Thyroid gland (tissue), 4 donors: ENCODE measurements around the gene IL17RD. TPM values are rescaled to one million over a fixed set of nuclear protein-coding genes. Genes with fewer than 3 reads are reported as not detected.
A peak's percentile ranks its signal among the peaks of the same experiment; 100 is the strongest.

Source experiments
- DNase-seq, 2 donors: peaks; one replicate each; pipeline ENCODE4 v3.0.0-alpha.2; 2019
- H3K27ac ChIP-seq, 3 donors: fragments of 200-600 bp; sonication (generic); 1 replicate in 2 of 3; 2 replicates in 1 of 3; pipeline ENCODE4 v1.5.1; 2016 to 2019; ENCODE audit warnings: mild to moderate bottlenecking in 1 of 3, moderate library complexity in 1 of 3
- H3K27me3 ChIP-seq: fragments of 200-600 bp; sonication (generic); one replicate; pipeline ENCODE4 v1.5.1; 2019
- H3K36me3 ChIP-seq, 2 donors: fragments of 200-600 bp; sonication (generic); one replicate each; pipeline ENCODE4 v1.5.1; 2016 to 2019
- H3K4me1 ChIP-seq, 2 donors: fragments of 200-600 bp; sonication (generic); one replicate each; pipeline ENCODE4 v1.5.1; 2017 to 2019
- H3K4me3 ChIP-seq, 3 donors: fragments of 200-600 bp; sonication (generic); replicated peaks in 1 of 3; 1 replicate in 2 of 3; 2 replicates in 1 of 3; pipeline ENCODE4 v1.5.1; 2016; ENCODE audit warnings: mild to moderate bottlenecking in 1 of 3
- H3K9me3 ChIP-seq: fragments of 200-600 bp; sonication (generic); one replicate; pipeline ENCODE4 v1.5.1; 2017
- POLR2A ChIP-seq, 2 donors: fragments of 450-650 bp; IDR thresholded peaks; one replicate each; pipeline ENCODE4 v1.6.1; 2017; ENCODE audit warnings: antibody characterized with exemption in 2 of 2, mild to moderate bottlenecking in 2 of 2, moderate library complexity in 1 of 2
- WGBS, 2 donors: methylation state at CpG; one replicate each; pipeline ENCODE4 v1.1.5; 2017; 5-methylcytosine and 5-hydroxymethylcytosine counted together
- intact Hi-C: fragments of 100-400 bp; cut with DNase I; formaldehyde crosslinking; loops from one replicate; pipeline ENCODE4 v1.15.1; 2023
- total RNA-seq, 4 donors: library from RNA; depleted of rRNA; stranded (reverse); fragments of >200 nt; gene quantifications; one replicate each; pipeline ENCODE4 v1.2.3, GENCODE V29; 2016
- TF ChIP-seq, protein P1 (sequence below), 6 experiments: fragments of 200-600 bp in 3 of 6; fragments of 450-650 bp in 3 of 6; sonication (generic) in 3 of 6; IDR thresholded peaks; one replicate each; pipeline ENCODE4 v1.5.1; 2016 to 2019; ENCODE audit warnings: antibody characterized with exemption in 6 of 6, mild to moderate bottlenecking in 2 of 6, inconsistent platforms in 1 of 6, moderate library complexity in 1 of 6

The IL17RD gene
- 1 to 10 TPM in 3 of 4 donors, under 1 TPM in 1; 0.59 to 2.6 (median 1.4) TPM for total RNA-seq

- no peaks in the 10 kb centered on the region for H3K36me3 ChIP-seq
Observed at GRCh38 chr3:57164657-57165573, at the start of gene IL17RD. Gene IL17RD (minus strand): TSS chr3:57165353. CDS start chr3:57165286, 67 bp downstream.

DNA sequence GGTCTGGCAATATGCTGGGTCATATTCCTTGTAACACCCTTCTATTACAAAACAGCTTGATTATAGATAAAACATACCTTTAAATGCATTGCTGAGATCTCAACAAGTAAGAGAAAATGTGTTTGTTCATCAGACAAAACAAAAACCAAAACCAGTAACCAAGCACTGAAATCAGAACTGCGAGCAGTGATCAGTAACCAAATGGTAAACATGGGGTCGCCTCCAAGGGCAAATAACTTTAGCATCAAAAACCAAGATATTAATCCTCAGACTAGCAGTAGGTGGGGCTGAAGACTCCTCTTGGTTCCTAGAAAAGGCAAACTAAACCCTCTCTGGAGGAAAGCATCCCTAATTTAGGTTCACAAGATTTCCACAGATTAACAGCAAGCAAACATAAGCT, 41.3 kb upstream of the IL17RD start:
- Histone ChIP-seq H3K27ac (no peak overlapping the region), H3K36me3 (no peaks in the 10 kb centered on the region), H3K27me3 (no peaks in the 10 kb centered on the region), H3K9me3 (no peaks in the 10 kb centered on the region), H3K4me3 (no peak overlapping the region), H3K4me1 (no peaks in the 10 kb centered on the region)
- 90 to 96% methylated on average over 2 of the region's 2 CpGs for WGBS, 2 donors
- TF ChIP-seq, protein P1, sequence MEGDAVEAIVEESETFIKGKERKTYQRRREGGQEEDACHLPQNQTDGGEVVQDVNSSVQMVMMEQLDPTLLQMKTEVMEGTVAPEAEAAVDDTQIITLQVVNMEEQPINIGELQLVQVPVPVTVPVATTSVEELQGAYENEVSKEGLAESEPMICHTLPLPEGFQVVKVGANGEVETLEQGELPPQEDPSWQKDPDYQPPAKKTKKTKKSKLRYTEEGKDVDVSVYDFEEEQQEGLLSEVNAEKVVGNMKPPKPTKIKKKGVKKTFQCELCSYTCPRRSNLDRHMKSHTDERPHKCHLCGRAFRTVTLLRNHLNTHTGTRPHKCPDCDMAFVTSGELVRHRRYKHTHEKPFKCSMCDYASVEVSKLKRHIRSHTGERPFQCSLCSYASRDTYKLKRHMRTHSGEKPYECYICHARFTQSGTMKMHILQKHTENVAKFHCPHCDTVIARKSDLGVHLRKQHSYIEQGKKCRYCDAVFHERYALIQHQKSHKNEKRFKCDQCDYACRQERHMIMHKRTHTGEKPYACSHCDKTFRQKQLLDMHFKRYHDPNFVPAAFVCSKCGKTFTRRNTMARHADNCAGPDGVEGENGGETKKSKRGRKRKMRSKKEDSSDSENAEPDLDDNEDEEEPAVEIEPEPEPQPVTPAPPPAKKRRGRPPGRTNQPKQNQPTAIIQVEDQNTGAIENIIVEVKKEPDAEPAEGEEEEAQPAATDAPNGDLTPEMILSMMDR (IDR thresholded peaks at IDR 0.05): no peak
- TF ChIP-seq POLR2A (IDR thresholded peaks at IDR 0.05): no peak
- no peak for DNase-seq
- intact Hi-C loops: no loop called here

More at GRCh38 chr3:57164657-57165573, at the start of gene IL17RD:
- H3K9me3 ChIP-seq: no peaks in the 10 kb centered on the region
- intact Hi-C loops: no loop called here
- WGBS, 2 donors: 1 to 3% methylated on average over 30 to 44 of the region's 98 CpGs
- peaks cover 11 to 16% of the 10 kb centered on the region in 2 donors for H3K4me1 ChIP-seq
- H3K4me3 ChIP-seq: peak within 1 kb of the TSS; percentile 15 to 51 (median 39)
- H3K27ac ChIP-seq: no peak within 1 kb of the TSS
- DNase-seq: peak; percentile 68 to 75
- TF ChIP-seq, protein P1 (IDR thresholded peaks at IDR 0.05): no peak
- peak; percentile 15 to 28 for TF ChIP-seq POLR2A (IDR thresholded peaks at IDR 0.05)
- H3K27me3 ChIP-seq: no peaks in the 10 kb centered on the region

DNA sequence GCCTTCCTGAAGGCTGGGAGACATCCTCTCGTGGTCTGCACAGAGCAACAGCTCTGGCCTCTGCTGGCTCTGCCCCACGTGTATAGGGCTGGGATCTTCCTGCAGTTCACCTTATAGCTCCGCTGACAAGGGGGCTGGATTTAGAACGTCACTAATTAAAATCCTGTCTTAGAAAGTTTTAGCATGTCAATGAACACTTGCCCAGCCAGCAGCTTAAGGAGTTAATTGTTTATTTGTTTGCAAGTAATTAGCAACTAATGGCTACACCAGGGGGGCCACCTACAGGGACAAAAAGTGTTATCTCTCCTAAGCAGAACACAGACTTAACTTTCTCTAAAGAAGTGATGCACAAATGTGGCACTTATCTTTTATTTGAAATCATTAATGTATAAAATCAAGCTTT, 34.7 kb upstream of the IL17RD start, which contains the start of gene HESX1:
Gene HESX1 (minus strand): TSS at position 84 of the 403 bp plus-strand sequence. CDS start 60 bp downstream, at position 24.
- no peak within 1 kb of the TSS for H3K27ac ChIP-seq
- H3K4me1 ChIP-seq: no peaks in the 10 kb centered on the region
- intact Hi-C loops: no loop called here
- H3K9me3 ChIP-seq: no peaks in the 10 kb centered on the region
- TF ChIP-seq, protein P1 (IDR thresholded peaks at IDR 0.05): no peak
- no peak for TF ChIP-seq POLR2A (IDR thresholded peaks at IDR 0.05)
- no peak for DNase-seq
- H3K36me3 ChIP-seq: no peaks in the 10 kb centered on the region
- H3K4me3 ChIP-seq: no peak within 1 kb of the TSS
- 60 to 71% methylated on average over 4 of the region's 4 CpGs for WGBS, 2 donors
- no peaks in the 10 kb centered on the region for H3K27me3 ChIP-seq

GRCh38 chr3:57194641-57195040, 29.5 kb upstream of the IL17RD start:
- 86 to 87% methylated on average over 4 of the region's 4 CpGs for WGBS, 2 donors
- H3K4me3 ChIP-seq: no peak overlapping the region
- DNase-seq: no peak
- H3K36me3 ChIP-seq: no peaks in the 10 kb centered on the region
- H3K27me3 ChIP-seq: no peaks in the 10 kb centered on the region
- intact Hi-C loops: no loop called here
- H3K4me1 ChIP-seq: no peaks in the 10 kb centered on the region
- no peak overlapping the region for H3K27ac ChIP-seq
- H3K9me3 ChIP-seq: no peaks in the 10 kb centered on the region
- no peak for TF ChIP-seq POLR2A (IDR thresholded peaks at IDR 0.05)
- TF ChIP-seq, protein P1 (IDR thresholded peaks at IDR 0.05): no peak

DNA sequence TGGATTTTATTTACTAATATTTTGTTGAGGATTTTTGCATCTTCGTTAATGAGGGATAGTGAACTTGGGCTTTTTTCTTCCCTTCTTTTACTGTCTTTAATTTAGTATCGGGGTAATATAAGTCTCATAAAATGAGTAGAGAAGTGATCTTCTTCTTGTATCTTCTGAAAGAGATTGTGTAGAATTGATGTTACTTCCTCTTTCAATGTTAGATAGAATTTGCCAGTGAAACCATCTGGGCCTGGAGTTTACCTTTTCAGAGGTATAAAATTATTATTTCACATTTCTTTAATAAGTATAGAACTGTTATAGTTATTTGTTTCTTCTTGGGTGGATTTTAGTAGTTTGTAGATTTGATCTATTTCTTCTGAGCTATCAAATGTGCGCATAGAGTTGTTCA, 26.9 kb upstream of the IL17RD start:
- no peak overlapping the region for H3K27ac ChIP-seq
- no peak for TF ChIP-seq POLR2A (IDR thresholded peaks at IDR 0.05)
- TF ChIP-seq, protein P1 (IDR thresholded peaks at IDR 0.05): no peak
- H3K4me1 ChIP-seq: no peaks in the 10 kb centered on the region
- 97 to 99% methylated on average over 3 of the region's 3 CpGs for WGBS, 2 donors
- H3K27me3 ChIP-seq: no peaks in the 10 kb centered on the region
- H3K36me3 ChIP-seq: no peaks in the 10 kb centered on the region
- no peaks in the 10 kb centered on the region for H3K9me3 ChIP-seq
- no peak for DNase-seq
- intact Hi-C loops: no loop called here
- no peak overlapping the region for H3K4me3 ChIP-seq
